H9 (cell line): Measurements from ENCODE around the gene SP140. TPM values are rescaled to one million over a fixed set of nuclear protein-coding genes. Genes with fewer than 3 reads are reported as not detected.

Experiments used
- DNase-seq: peaks from one replicate; pipeline ENCODE4 v3.0.0-alpha.2; 2017
- H2AFZ ChIP-seq: one replicate; pipeline ENCODE4 v1.6.1; 2013; ENCODE audit warnings: mild to moderate bottlenecking, low read length, control low read depth, moderate library complexity
- H2AK5ac ChIP-seq: 2 replicates; pipeline ENCODE4 v1.6.1; 2013; ENCODE audit warnings: low read length, control low read depth, mixed read lengths; ENCODE audit not compliant: insufficient read length
- H2BK120ac ChIP-seq: one replicate; pipeline ENCODE4 v1.6.1; 2013; ENCODE audit warnings: low read depth, mild to moderate bottlenecking, low read length, control low read depth, inconsistent platforms; ENCODE audit not compliant: poor library complexity, severe bottlenecking
- H2BK12ac ChIP-seq: 2 replicates; pipeline ENCODE4 v1.6.1; 2013; ENCODE audit warnings: low read length, control low read depth, mixed read lengths, low read depth; ENCODE audit not compliant: insufficient read length
- H2BK15ac ChIP-seq: 2 replicates; pipeline ENCODE4 v1.6.1; 2013; ENCODE audit warnings: low read depth, low read length, control low read depth
- H2BK20ac ChIP-seq: one replicate; pipeline ENCODE4 v1.6.1; 2013; ENCODE audit warnings: low read depth, mild to moderate bottlenecking, low read length, control low read depth, inconsistent platforms; ENCODE audit not compliant: poor library complexity, severe bottlenecking
- H2BK5ac ChIP-seq: 2 replicates; pipeline ENCODE4 v1.6.1; 2013; ENCODE audit warnings: low read length, control low read depth, mixed read lengths; ENCODE audit not compliant: insufficient read length
- H3K14ac ChIP-seq: 2 replicates; pipeline ENCODE4 v1.6.1; 2013; ENCODE audit warnings: low read length, control low read depth; ENCODE audit not compliant: insufficient read depth
- H3K18ac ChIP-seq: 2 replicates; pipeline ENCODE4 v1.6.1; 2013; ENCODE audit warnings: low read depth, mild to moderate bottlenecking, mixed read lengths, low read length, control low read depth; ENCODE audit not compliant: insufficient read length
- H3K23ac ChIP-seq: 2 replicates; pipeline ENCODE4 v1.6.1; 2013; ENCODE audit warnings: low read length, control low read depth, mixed read lengths, low read depth; ENCODE audit not compliant: insufficient read length
- H3K23me2 ChIP-seq: 2 replicates; pipeline ENCODE4 v1.6.1; 2013; ENCODE audit warnings: low read depth, mild to moderate bottlenecking, mixed read lengths, low read length, control low read depth; ENCODE audit not compliant: insufficient read length, poor library complexity, severe bottlenecking
- H3K27ac ChIP-seq: 2 replicates; pipeline ENCODE4 v1.5.1; 2013; ENCODE audit warnings: low read length, control low read depth, mixed read lengths, low read depth; ENCODE audit not compliant: insufficient read length
- H3K27me3 ChIP-seq: 2 replicates; pipeline ENCODE4 v1.6.1; 2013; ENCODE audit warnings: low read length, control low read depth, inconsistent platforms; ENCODE audit not compliant: insufficient read depth
- H3K4ac ChIP-seq: 2 replicates; pipeline ENCODE4 v1.6.1; 2013; ENCODE audit warnings: low read depth, mild to moderate bottlenecking, control low read depth, inconsistent platforms, low read length, moderate library complexity
- H3K4me1 ChIP-seq: 2 replicates; pipeline ENCODE4 v1.6.1; 2013; ENCODE audit warnings: low read length, control low read depth, inconsistent platforms; ENCODE audit not compliant: insufficient read depth
- H3K4me2 ChIP-seq: 2 replicates; pipeline ENCODE4 v1.6.1; 2013; ENCODE audit warnings: low read length, control low read depth, mixed read lengths; ENCODE audit not compliant: insufficient read length, insufficient read depth
- H3K56ac ChIP-seq: 2 replicates; pipeline ENCODE4 v1.6.1; 2013; ENCODE audit warnings: low read depth, mild to moderate bottlenecking, mixed read lengths, low read length, control low read depth; ENCODE audit not compliant: insufficient read length
- H3K79me1 ChIP-seq: 2 replicates; pipeline ENCODE4 v1.6.1; 2013; ENCODE audit warnings: low read depth, mild to moderate bottlenecking, moderate library complexity, low read length, control low read depth, inconsistent platforms; ENCODE audit not compliant: insufficient read depth, poor library complexity, severe bottlenecking
- H3K79me2 ChIP-seq: 2 replicates; pipeline ENCODE4 v1.6.1; 2013; ENCODE audit warnings: low read length, control low read depth, inconsistent platforms; ENCODE audit not compliant: insufficient read depth
- H3K9ac ChIP-seq: 2 replicates; pipeline ENCODE4 v1.6.1; 2013; ENCODE audit warnings: low read length, control low read depth, mixed read lengths; ENCODE audit not compliant: insufficient read length; ENCODE audit errors: extremely low read depth
- H3K9me3 ChIP-seq: one replicate; pipeline ENCODE4 v1.6.1; 2013; ENCODE audit warnings: low read depth, low read length, inconsistent platforms; ENCODE audit not compliant: control insufficient read depth
- H3T11ph ChIP-seq: one replicate; pipeline ENCODE4 v1.6.1; 2013; ENCODE audit warnings: mild to moderate bottlenecking, low read length, control low read depth, inconsistent platforms
- H4K20me1 ChIP-seq: one replicate; pipeline ENCODE4 v1.6.1; 2013; ENCODE audit not compliant: control insufficient read depth, insufficient read length, insufficient read depth
- H4K5ac ChIP-seq: 2 replicates; pipeline ENCODE4 v1.6.1; 2013; ENCODE audit warnings: low read depth, mild to moderate bottlenecking, mixed read lengths, low read length, control low read depth; ENCODE audit not compliant: insufficient read length
- H4K8ac ChIP-seq: replicated peaks from 2 replicates; pipeline ENCODE4 v1.6.1; 2013; ENCODE audit warnings: low read length, control low read depth, mixed read lengths, low read depth; ENCODE audit not compliant: insufficient read length
- H4K91ac ChIP-seq: 2 replicates; pipeline ENCODE4 v1.6.1; 2013; ENCODE audit warnings: low read depth, mild to moderate bottlenecking, moderate library complexity, mixed read lengths, low read length, control low read depth; ENCODE audit not compliant: insufficient read length
- H3K27ac Mint-ChIP-seq, 3 experiments: 2 replicates in 2 of 3; 3 replicates in 1 of 3; pipeline ENCODE4 v1.8.0; 2020 to 2021; ENCODE audit warnings: mixed read lengths in 3 of 3, mild to moderate bottlenecking in 1 of 3, moderate library complexity in 1 of 3
- H3K27me3 Mint-ChIP-seq: 2 replicates; pipeline ENCODE4 v1.8.0; 2021; ENCODE audit warnings: low read depth, mild to moderate bottlenecking, moderate library complexity, mixed read lengths
- H3K36me3 Mint-ChIP-seq, 3 experiments: 2 replicates in 2 of 3; 3 replicates in 1 of 3; pipeline ENCODE4 v1.8.0; 2020 to 2021; ENCODE audit warnings: low read depth in 3 of 3, mixed read lengths in 3 of 3; ENCODE audit not compliant: insufficient read depth in 1 of 3
- H3K4me1 Mint-ChIP-seq, 2 experiments: 2 replicates each; pipeline ENCODE4 v1.8.0; 2020; ENCODE audit warnings: mixed read lengths in 2 of 2
- H3K4me3 Mint-ChIP-seq, 2 experiments: 2 replicates in 1 of 2; 3 replicates in 1 of 2; pipeline ENCODE4 v1.8.0; 2020 to 2021; ENCODE audit warnings: mild to moderate bottlenecking in 2 of 2, mixed read lengths in 2 of 2, moderate library complexity in 1 of 2
- H3K9me3 Mint-ChIP-seq, 2 experiments: 2 replicates in 1 of 2; 3 replicates in 1 of 2; pipeline ENCODE4 v1.8.0; 2020; ENCODE audit warnings: mild to moderate bottlenecking in 2 of 2, mixed read lengths in 2 of 2, moderate library complexity in 1 of 2
- WGBS: extraction: QIAGEN DNeasy Blood & Tissue Kit; methylation state at CpG from one replicate; pipeline ENCODE4 v1.1.7; 2013; ENCODE audit warnings: missing lambda C conversion rate, low lambda C conversion rate, mixed read lengths; ENCODE audit not compliant: insufficient read length; ENCODE audit errors: extremely low coverage; 5-methylcytosine and 5-hydroxymethylcytosine counted together
- total RNA-seq: library from RNA; stranded (reverse); gene quantifications from 2 replicates; pipeline ENCODE4 v1.2.1, GENCODE V29; 2021
- TF ChIP-seq, protein P1 (sequence below): fragments of 200-600 bp; sonication (generic); conservative IDR thresholded peaks from 3 replicates; pipeline ENCODE4 v1.8.0; 2021; ENCODE audit warnings: antibody characterized with exemption, mild to moderate bottlenecking

Gene SP140
- total RNA-seq, 1 experiment from 2014 or later, result 0.31 TPM

- no peaks in the 10 kb centered on the region for H3K4me1 ChIP-seq
- H2BK5ac ChIP-seq, result no peak overlapping the region
- TF ChIP-seq, protein P1, sequence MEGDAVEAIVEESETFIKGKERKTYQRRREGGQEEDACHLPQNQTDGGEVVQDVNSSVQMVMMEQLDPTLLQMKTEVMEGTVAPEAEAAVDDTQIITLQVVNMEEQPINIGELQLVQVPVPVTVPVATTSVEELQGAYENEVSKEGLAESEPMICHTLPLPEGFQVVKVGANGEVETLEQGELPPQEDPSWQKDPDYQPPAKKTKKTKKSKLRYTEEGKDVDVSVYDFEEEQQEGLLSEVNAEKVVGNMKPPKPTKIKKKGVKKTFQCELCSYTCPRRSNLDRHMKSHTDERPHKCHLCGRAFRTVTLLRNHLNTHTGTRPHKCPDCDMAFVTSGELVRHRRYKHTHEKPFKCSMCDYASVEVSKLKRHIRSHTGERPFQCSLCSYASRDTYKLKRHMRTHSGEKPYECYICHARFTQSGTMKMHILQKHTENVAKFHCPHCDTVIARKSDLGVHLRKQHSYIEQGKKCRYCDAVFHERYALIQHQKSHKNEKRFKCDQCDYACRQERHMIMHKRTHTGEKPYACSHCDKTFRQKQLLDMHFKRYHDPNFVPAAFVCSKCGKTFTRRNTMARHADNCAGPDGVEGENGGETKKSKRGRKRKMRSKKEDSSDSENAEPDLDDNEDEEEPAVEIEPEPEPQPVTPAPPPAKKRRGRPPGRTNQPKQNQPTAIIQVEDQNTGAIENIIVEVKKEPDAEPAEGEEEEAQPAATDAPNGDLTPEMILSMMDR, result no peak
- peaks cover 18 to 20% of the 10 kb centered on the region in 2 experiments for H3K9me3 Mint-ChIP-seq
- H3K4me3 Mint-ChIP-seq, result no peak overlapping the region
- DNase-seq, result no peak
- H3K4ac ChIP-seq, result no peak overlapping the region
- no peak overlapping the region for H2BK20ac ChIP-seq
- H3K79me1 ChIP-seq, result no peaks in the 10 kb centered on the region
- no peak overlapping the region for H3K14ac ChIP-seq
- no peak overlapping the region for H2BK15ac ChIP-seq
- no peak overlapping the region for H2BK12ac ChIP-seq
- no peak overlapping the region for H3K9ac ChIP-seq
- no peak overlapping the region for H3K23ac ChIP-seq
- H4K5ac ChIP-seq, result no peak overlapping the region
- no CpG with 5 or more reads among the region's 6 CpGs for WGBS
- H3T11ph ChIP-seq, result no peak overlapping the region
- no peak overlapping the region for H2BK120ac ChIP-seq
- no peak overlapping the region for H4K91ac ChIP-seq
- H3K4me2 ChIP-seq, result no peak overlapping the region
- H3K23me2 ChIP-seq, result no peaks in the 10 kb centered on the region
- peak overlapping the region in 1 of 3 experiments; percentile 28; a peak in 1 of 7 replicates for H3K27ac Mint-ChIP-seq
- H3K4me1 Mint-ChIP-seq, result no peaks in the 10 kb centered on the region
- no peak overlapping the region for H3K27ac ChIP-seq
- no peak overlapping the region for H3K18ac ChIP-seq
- no peak overlapping the region for H3K56ac ChIP-seq
- H4K8ac ChIP-seq, result no peak overlapping the region
- no peaks in the 10 kb centered on the region for H4K20me1 ChIP-seq
- peaks cover 8 to 10% (median 10%) of the 10 kb centered on the region in 3 experiments; a peak in 6 of 7 replicates for H3K36me3 Mint-ChIP-seq
- H3K79me2 ChIP-seq, result no peaks in the 10 kb centered on the region
- no peak overlapping the region for H2AFZ ChIP-seq
- H2AK5ac ChIP-seq, result no peak overlapping the region
- H3K27me3 Mint-ChIP-seq, result no peaks in the 10 kb centered on the region
- H3K27me3 ChIP-seq, result no peaks in the 10 kb centered on the region
- H3K9me3 ChIP-seq, result peaks cover 14% of the 10 kb centered on the region
These were observed 92.9 kb downstream of the SP140 start for GRCh38 chr2:230318190-230319121.
